Ramos (cell line): ENCODE measurements around the gene CATSPERZ.
"Not testable (repeated sequence)": the region's sequence is repeated elsewhere in the genome, so short reads cannot be mapped to it uniquely, and the experiment has no call there.

Experiments used
- in situ Hi-C: fragments of 300-500 bp; cut with MboI; formaldehyde crosslinking; loops from one replicate; pipeline ENCODE4 v1.14.3; 2022; ENCODE audit warnings: low sequenced_read_pairs; ENCODE audit not compliant: unreplicated experiment

Gene CATSPERZ

DNA sequence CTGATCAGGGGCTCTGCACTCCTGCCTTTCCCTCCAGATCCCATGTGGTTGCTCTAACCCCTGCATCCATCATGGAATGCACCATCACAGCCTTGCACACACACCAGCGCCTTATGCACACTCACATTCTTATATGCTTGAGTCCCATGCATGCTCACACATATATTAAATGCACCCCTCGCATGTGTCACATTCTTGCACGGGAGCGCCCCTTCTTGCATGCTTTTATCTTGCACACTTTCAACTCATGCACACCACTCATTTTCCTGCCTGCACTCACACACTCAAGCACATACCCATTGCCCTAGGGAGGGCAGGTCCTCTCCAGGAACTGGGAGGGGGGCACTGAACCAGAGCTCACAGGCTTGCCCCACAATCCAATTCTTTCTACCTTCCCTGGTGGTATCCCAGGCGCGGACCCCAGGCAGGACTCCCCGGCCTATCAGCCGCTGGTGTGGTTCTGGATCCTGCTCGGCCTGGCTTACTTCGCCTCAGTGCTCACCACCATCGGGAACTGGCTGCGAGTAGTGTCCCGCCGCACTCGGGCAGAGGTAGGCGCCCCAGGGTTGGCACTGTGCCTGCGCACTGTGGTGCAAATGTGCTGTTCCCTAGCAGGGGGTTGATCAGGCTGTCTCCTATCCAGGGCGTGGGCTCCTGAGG, 2.3 kb upstream of the CATSPERZ start:
- in situ Hi-C loops = loop anchor here (10.0 kb wide), 1 partner anchor 303 kb away; no protein-coding TSS in a partner anchor

DNA sequence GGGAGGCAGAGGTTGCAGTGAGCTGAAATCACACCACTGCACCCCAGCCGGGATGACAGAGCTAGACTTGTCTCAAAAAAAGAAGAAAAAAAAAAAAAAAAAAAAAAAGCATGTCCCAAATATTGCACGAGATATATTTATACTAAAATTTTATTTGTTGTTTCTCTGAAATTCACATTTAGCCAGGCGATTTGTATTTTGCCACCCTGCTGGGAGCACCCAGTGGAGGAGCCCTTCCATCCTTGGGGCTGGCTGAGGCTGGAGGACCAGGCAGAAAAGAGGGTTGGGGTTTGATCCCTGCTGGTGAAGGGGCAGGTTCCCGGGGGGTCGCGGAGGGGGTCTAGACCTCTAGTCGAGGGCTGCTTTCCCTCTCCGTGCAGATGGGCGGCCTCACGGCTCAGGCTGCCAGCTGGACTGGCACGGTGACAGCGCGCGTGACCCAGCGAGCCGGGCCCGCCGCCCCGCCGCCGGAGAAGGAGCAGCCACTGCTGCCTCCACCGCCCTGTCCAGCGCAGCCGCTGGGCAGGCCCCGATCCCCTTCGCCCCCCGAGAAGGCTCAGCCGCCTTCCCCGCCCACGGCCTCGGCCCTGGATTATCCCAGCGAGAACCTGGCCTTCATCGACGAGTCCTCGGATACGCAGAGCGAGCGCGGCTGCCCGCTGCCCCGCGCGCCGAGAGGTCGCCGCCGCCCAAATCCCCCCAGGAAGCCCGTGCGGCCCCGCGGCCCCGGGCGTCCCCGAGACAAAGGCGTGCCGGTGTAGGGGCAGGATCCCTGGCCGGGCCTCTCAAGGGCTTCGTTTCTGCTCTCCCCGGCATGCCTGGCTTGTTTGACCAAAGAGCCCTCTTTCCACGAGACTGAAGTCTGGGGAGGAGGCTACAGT, 952 bp upstream of the CATSPERZ start:
- in situ Hi-C loops = loop anchor here (10.0 kb wide), 1 partner anchor 304 kb away; no protein-coding TSS in a partner anchor

DNA sequence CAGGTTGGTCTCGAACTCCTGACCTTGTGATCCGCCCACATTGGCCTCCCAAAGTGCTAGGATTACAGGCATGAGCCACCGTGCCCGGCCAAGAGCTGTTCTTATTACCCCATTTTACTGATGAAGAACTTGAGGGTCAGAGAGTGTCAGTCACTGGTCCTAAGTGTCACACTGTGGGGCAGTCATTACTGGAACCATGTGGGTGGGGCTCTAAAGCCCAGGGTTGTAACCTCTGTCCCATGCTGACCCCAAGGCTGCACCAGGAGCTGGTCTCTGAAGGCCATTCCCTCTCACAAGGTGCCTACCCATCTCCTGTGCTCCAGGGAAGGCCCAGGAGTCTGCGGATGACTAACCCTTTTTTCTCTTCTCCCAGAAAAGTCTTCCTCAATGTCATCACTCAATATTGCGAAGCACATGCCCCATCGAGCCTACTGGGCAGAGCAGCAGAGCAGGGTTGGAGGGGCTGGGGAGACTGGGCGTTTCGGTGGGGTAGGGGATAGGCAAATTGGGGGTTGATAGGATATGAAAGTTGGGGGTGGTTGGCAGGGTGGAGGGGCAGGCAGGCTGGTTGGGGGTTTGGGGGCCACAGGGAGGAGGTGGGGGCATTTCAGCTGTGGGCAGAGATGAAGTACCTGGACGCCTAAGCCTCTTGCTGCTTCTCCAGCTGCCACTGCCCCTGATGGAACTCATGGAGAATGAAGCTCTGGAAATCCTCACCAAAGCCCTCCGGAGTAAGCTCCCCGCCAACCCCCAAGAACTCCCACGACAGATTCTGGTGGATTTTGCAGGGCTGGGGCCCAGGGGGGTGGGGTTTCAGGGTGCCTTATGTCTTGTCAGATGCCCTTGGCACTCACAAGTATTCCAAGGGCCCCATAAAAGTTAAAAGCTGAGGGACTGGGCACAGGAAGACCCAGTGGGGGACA, 3.2 kb downstream of the CATSPERZ start:
- in situ Hi-C loops = loop anchor here (5.0 kb wide), 1 partner anchor 101 kb away; no protein-coding TSS in a partner anchor

DNA sequence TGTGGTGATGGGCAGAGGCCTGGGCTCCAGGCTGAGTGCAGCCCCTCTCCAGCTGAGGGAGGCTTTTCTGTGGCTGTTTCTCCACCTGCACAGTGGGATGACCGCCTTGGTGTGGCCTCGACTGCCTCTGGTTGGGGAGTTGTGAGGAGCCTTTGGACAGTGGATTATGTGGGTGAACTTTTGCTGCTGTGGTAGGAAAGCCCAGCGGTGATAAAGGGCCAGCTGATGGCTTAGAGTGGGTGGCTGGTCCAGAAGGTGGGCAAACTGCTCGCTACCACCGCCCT, 3.8 kb downstream of the CATSPERZ start:
- in situ Hi-C loops = loop anchor here (5.0 kb wide), 1 partner anchor 102 kb away; no protein-coding TSS in a partner anchor

DNA sequence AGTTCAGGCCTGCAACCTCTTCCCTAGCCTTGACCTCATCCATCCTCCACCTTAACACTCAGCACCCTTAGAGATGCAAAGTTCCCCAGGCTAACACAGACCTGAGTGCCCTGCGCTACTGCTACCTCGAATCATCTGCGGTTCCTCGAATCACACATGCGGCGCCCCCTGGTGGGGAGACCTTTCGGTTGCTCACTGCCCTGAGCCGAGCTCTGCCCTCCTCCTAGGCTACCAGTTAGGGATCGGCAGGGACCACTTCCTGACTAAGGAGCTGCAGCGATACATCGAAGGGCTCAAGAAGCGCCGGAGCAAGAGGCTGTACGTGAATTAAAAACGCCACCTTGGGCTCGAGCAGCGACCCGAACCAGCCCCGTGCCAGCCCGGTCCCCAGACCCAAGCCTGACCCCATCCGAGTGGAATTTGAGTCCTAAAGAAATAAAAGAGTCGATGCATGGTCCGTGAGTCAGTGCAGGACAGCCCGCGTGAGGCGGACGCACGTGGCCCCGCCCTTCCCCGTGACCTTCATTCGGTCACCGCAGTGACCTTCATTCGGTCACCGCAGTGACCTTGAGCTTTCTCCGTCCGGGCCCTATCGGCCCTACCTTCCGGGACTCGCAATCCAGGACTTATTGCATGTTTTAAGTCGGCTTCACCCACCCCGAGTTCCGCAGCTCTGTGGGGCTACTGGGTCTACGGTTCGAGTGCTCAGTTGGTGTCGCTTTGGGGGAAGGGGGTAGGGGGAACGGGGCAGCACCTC, 4.3 kb downstream of the CATSPERZ start:
- in situ Hi-C loops = loop anchor here (5.0 kb wide), 1 partner anchor 102 kb away; no protein-coding TSS in a partner anchor

DNA sequence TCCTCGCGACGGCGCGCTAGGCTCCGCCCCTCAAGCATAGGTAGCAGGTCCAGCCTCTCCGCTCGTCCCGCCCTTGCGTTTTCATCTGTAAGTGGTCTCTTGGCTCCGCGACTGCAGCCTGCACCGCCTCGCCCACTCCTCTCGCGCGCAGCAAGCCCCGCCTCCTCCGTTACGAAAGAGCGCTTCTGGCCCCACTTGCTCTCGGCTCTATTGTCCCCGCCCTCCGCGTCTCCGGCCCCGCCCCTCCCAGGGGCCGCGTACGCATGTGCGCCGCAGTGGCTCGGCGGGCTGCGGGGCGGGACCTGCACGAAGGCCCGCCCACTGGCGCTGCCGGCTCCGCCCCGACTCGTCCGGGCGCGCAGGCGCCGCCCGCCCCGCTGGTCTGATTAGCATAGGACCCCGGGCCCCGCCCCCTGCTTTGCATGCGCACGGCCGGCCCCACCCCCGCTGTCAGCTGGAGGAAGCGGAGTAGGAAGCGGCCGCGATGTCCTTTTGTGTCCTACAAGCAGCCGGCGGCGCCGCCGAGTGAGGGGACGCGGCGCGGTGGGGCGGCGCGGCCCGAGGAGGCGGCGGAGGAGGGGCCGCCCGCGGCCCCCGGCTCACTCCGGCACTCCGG, 5.0 kb downstream of the CATSPERZ start, which contains the start of gene ESRRA:
TSS of gene ESRRA (plus strand) at position 450 of the 616 bp plus-strand sequence. CDS start 1,656 bp downstream, outside the sequence.
- in situ Hi-C loops = no loop called here

DNA sequence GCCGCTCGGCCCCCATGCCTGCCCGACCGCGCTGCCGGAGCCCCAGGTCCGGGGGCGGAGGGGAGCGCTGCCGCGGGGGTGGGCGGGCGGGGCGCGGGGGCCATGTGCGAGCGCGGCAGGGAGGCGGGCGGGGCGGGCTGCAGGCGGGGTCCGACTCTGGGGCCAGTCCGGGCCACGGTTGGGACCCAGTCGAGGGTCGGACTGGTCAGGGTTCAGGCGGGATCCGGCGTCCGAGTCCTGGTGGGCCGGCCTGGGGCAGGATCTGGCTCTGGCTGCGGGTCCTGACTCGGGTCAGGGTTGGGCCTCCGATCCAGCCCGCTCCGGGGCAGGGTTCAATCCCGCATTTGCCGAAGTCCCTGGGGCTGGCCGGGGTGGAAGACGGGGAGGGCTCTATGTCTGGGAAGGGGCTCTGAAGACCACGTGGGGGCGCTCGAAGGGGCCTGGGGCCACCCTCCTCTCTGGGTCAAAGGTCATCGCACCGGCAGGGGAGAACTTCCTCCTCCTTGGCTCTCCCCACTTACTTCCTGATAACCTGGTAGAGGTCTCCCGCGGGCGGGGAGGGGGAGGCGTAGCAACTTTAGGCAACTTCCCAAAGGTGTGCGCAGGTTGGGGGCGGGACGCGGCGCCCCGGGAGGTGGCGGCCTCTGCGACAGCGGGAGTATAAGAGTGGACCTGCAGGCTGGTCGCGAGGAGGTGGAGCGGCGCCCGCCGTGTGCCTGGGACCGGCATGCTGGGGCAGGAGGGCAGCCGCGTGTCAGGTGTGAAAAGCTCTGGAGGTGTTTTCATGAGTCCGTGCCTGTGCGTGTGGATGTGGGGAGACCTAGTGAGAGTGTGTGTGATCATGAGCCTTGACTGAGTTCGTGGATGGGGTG, 5.8 kb downstream of the CATSPERZ start:
- in situ Hi-C loops = no loop called here

DNA sequence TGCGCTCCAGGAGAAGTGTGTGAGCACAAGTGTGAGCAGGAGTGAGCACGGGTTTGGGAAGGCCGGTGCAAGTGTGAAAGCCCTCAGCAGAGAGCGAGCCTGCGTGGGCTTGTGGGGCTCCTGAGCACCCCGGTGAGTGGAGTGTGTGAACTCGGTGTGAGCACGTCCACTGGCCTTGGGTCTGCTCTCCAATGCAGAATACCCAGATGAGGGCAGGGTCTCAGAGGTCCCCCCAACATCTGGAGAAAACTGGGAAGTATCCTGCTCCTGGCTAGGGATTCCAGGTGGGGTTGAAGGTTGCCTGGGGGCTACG, 6.4 kb downstream of the CATSPERZ start:
- in situ Hi-C loops = no loop called here

DNA sequence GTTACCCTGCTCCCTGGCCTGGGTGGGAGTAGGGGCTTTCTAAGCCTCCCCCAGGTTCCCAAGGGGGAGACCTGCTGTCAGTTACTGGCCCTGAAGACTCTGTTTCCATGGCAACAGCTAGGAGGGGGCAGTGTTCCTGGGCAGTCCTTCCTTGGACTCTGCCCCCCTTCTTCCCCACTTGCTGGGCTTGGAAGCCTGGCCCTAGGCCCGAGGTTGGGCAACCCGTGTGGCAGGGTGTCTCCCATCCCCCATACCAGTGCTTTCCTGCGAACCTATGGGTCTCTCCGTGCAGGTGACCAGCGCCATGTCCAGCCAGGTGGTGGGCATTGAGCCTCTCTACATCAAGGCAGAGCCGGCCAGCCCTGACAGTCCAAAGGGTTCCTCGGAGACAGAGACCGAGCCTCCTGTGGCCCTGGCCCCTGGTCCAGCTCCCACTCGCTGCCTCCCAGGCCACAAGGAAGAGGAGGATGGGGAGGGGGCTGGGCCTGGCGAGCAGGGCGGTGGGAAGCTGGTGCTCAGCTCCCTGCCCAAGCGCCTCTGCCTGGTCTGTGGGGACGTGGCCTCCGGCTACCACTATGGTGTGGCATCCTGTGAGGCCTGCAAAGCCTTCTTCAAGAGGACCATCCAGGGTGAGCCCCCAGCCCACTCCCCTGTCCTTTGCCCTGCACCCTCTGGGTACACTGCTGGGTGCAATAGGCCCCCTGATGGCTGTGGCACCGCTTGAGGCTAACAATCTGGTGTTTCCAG, 6.9 kb downstream of the CATSPERZ start:
- in situ Hi-C loops = no loop called here

DNA sequence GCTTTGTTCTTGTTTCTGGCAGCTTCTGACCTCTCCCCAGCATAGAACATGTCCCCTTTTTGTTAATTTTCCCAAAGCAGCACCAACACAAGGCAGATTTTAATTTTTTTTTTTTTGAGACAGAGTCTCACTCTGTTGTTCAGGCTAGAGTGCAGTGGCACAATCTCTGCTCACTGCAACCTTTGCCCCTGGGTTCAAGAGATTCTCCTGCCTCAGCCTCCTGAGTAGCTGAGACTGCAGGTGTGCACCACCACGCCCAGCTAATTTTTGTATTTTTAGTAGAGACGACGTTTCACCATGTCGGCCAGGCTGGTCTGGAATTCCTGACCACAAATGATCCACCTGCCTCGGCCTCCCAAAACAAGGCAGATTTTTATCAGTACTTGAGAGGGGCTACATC, 7.6 kb downstream of the CATSPERZ start:
- in situ Hi-C loops = not testable (repeated sequence)

DNA sequence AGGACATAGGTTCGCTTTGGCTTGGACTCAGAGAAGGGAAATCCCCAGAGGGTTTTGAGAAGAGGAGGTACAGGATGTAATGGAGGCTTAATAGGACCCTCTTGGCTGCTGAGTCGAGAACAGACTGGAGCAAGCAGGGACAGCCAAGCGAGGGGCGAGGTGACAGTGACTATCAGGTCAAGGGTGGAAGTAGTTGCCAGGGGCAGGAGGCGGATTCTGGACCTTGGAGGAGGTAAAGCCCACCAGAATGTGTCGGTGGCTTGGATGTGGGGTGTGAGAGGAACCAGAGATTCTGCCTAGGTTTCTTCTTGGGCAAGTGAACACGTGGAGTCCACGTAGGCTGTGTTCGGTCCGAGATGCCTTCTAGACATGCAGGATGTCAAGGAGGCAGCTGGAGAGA, 12.8 kb downstream of the CATSPERZ start:
- in situ Hi-C loops = no loop called here

DNA sequence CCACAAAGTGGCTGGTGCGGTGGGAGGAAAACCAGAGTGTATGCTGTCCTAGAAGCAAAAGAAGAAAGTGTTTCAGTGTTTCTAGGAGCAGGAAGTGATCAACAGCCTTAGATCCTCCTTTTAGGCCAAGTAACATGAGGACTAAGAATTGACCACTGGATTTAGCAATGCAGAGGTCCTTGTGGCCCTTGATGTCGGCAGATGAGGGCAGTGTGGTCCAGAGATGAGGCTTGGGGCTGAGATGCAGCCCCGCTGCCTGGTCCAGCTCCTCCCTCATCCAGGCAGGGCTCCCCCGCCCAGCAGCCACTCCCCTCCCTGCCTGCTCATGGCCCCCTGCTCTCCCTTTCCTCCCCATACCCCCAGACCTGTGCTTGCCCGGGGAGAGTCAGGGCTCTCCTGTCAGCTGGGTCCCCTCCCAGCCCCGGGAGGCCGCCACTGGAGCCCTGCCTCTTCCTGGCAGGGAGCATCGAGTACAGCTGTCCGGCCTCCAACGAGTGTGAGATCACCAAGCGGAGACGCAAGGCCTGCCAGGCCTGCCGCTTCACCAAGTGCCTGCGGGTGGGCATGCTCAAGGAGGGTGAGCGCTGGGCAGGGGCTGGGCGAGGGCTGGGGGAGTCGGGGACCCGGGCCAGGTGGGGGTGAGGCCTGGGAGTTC, 13.5 kb downstream of the CATSPERZ start:
- in situ Hi-C loops = no loop called here

DNA sequence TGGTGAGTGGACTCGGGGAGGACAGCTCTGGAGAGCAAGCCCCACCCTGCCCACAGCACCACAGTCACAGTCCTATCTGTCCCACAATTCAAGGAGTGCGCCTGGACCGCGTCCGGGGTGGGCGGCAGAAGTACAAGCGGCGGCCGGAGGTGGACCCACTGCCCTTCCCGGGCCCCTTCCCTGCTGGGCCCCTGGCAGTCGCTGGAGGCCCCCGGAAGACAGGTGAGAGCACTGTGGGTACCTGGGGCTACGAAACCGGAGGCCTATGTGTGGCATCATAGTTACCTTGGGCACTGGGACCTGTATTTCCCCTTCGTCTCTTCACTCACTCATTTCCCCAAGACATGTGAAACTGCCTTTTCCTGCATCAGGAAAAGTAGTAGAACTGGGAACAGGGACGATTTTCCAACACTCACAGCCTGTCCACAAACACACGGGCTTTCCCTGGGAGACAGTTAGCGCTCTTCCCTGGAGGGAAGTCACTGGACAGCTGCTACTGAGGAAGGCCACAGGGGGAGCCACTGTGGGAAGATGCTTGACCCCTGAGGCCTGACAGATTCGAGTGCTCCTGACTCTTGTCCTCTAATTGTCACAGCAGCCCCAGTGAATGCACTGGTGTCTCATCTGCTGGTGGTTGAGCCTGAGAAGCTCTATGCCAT, 14.1 kb downstream of the CATSPERZ start:
- in situ Hi-C loops = no loop called here

DNA sequence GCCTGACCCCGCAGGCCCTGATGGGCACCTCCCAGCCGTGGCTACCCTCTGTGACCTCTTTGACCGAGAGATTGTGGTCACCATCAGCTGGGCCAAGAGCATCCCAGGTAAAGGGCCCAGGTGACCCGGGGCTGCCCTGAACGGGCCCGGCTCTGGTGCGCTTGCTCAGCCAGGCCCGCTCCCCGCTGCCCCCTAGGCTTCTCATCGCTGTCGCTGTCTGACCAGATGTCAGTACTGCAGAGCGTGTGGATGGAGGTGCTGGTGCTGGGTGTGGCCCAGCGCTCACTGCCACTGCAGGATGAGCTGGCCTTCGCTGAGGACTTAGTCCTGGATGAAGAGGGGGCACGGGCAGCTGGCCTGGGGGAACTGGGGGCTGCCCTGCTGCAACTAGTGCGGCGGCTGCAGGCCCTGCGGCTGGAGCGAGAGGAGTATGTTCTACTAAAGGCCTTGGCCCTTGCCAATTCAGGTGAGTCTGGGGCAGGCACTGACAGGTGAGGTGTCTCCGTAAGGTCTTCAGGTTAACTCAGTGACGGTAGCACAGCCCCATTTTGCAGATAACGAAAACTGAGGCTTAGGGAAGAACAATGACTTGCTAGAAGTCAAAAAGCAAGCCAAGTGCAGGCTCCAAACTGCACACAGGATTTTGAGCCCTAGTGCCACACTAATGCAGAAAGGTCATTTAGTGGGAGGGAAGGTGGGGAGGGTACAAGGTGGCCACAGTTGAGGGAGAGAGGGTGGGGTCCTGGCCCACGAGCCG, 14.8 kb downstream of the CATSPERZ start:
- in situ Hi-C loops = no loop called here

DNA sequence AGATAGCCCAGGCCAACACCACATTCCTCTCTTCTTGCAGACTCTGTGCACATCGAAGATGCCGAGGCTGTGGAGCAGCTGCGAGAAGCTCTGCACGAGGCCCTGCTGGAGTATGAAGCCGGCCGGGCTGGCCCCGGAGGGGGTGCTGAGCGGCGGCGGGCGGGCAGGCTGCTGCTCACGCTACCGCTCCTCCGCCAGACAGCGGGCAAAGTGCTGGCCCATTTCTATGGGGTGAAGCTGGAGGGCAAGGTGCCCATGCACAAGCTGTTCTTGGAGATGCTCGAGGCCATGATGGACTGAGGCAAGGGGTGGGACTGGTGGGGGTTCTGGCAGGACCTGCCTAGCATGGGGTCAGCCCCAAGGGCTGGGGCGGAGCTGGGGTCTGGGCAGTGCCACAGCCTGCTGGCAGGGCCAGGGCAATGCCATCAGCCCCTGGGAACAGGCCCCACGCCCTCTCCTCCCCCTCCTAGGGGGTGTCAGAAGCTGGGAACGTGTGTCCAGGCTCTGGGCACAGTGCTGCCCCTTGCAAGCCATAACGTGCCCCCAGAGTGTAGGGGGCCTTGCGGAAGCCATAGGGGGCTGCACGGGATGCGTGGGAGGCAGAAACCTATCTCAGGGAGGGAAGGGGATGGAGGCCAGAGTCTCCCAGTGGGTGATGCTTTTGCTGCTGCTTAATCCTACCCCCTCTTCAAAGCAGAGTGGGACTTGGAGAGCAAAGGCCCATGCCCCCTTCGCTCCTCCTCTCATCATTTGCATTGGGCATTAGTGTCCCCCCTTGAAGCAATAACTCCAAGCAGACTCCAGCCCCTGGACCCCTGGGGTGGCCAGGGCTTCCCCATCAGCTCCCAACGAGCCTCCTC, 15.7 kb downstream of the CATSPERZ start:
- in situ Hi-C loops = not testable (repeated sequence)
